K562 (cell line): ENCODE results near the gene CDT1. TPM values are rescaled to one million over a fixed set of nuclear protein-coding genes. Genes with fewer than 3 reads are reported as not detected.

ENCODE experiments used
- ATAC-seq: fragments of 200-7000 bp; cut with Tn5 transposase; 3 replicates; pipeline ENCODE4 v1.9.1; 2020; ENCODE audit warnings: moderate library complexity
- BruUV-seq: library from RNA; stranded (reverse); fragments of 400-500 nt; replicated peaks from 2 replicates; lab custom pipeline; 2021; lab: Mats Ljungman, UMichigan
- CTCF ChIA-PET: fragments of 300-600 bp; formaldehyde crosslinking; extraction: SDS; loops from one replicate; lab custom pipeline; 2021; ENCODE audit warnings: low intra/inter-chr PET ratio; lab: Yijun Ruan, JAX
- POLR2A ChIA-PET: fragments of 300-600, 350-650 bp; sonication (Branson Sonifier 250); formaldehyde crosslinking; extraction: SDS; loops from one replicate; lab custom pipeline; 2021; ENCODE audit warnings: antibody characterized with exemption, inconsistent platforms; lab: Yijun Ruan, JAX
- DNase-seq, 4 experiments: peaks; one replicate each; pipeline versions ENCODE4 v3.0.0 to v3.0.0-alpha.2; 2011 to 2018; ENCODE audit warnings: low spot score in 3 of 4, mixed read lengths in 3 of 4; ENCODE audit errors: extremely low read depth in 1 of 4
- FAIRE-seq: peaks from 2 replicates; lab custom pipeline; 2011; peaks lifted over from hg19 to GRCh38; lab: Jason Lieb, UNC
- H2AFZ ChIP-seq: 2 replicates; pipeline ENCODE4 v1.6.0; 2011; ENCODE audit warnings: low read depth, low read length, control low read depth, inconsistent platforms
- H3K27ac ChIP-seq: fragments of 200-600 bp; 3 replicates; pipeline ENCODE4 v1.8.0; 2011; ENCODE audit warnings: low read depth, mild to moderate bottlenecking, control low read depth, inconsistent platforms, low read length, moderate library complexity, mixed read lengths; ENCODE audit errors: extremely low read depth
- H3K27me3 ChIP-seq, 2 experiments: fragments of 300-600 bp in 1 of 2; 2 replicates in 1 of 2; 3 replicates in 1 of 2; pipeline versions ENCODE4 v1.6.0 to v1.8.0; 2011; ENCODE audit warnings: inconsistent platforms in 2 of 2, low read length in 2 of 2, mild to moderate bottlenecking in 1 of 2, mixed read lengths in 1 of 2, moderate library complexity in 1 of 2; ENCODE audit not compliant: control insufficient read depth in 2 of 2, insufficient read depth in 2 of 2
- H3K36me3 ChIP-seq: fragments of 300-600 bp; 3 replicates; pipeline ENCODE4 v1.8.0; 2011; ENCODE audit warnings: mild to moderate bottlenecking, low read length, inconsistent platforms; ENCODE audit not compliant: control insufficient read depth, insufficient read depth
- H3K4me1 ChIP-seq, 2 experiments: fragments of 200-600 bp in 1 of 2; replicated peaks in 1 of 2; 2 replicates in 1 of 2; 3 replicates in 1 of 2; pipeline versions ENCODE4 v1.5.1 to v1.8.0; 2011; ENCODE audit warnings: inconsistent platforms in 2 of 2, low read length in 2 of 2, mild to moderate bottlenecking in 1 of 2, mixed read lengths in 1 of 2, moderate library complexity in 1 of 2; ENCODE audit not compliant: control insufficient read depth in 2 of 2, insufficient read depth in 2 of 2
- H3K4me2 ChIP-seq: 2 replicates; pipeline ENCODE4 v1.6.1; 2011; ENCODE audit warnings: low read length, control low read depth, inconsistent platforms, mixed read lengths; ENCODE audit not compliant: insufficient read depth
- H3K4me3 ChIP-seq: fragments of 200-600 bp; sonication (generic), shearing (Covaris generic); 2 replicates; pipeline ENCODE4 v1.5.1; 2016; ENCODE audit warnings: control low read depth, inconsistent platforms
- H3K79me2 ChIP-seq: fragments of 200-600 bp; 3 replicates; pipeline ENCODE4 v1.8.0; 2011; ENCODE audit warnings: low read length, inconsistent platforms; ENCODE audit not compliant: control insufficient read depth, insufficient read depth
- H3K9ac ChIP-seq, 2 experiments: 2 replicates each; pipeline versions ENCODE4 v1.6.0 to v1.6.1; 2011; ENCODE audit warnings: low read depth in 2 of 2, low read length in 2 of 2, control low read depth in 1 of 2, inconsistent platforms in 1 of 2, mild to moderate bottlenecking in 1 of 2, mixed read lengths in 1 of 2; ENCODE audit not compliant: insufficient read depth in 1 of 2
- H3K9me1 ChIP-seq: one replicate; pipeline ENCODE4 v1.6.0; 2011; ENCODE audit warnings: inconsistent platforms, mild to moderate bottlenecking, low read length, moderate library complexity; ENCODE audit not compliant: control insufficient read depth, insufficient read depth
- H3K9me3 ChIP-seq: replicated peaks from 2 replicates; pipeline ENCODE4 v1.5.1; 2011; ENCODE audit warnings: low read depth, low read length, inconsistent platforms; ENCODE audit not compliant: control insufficient read depth, insufficient read depth
- H4K20me1 ChIP-seq: replicated peaks from 2 replicates; pipeline ENCODE4 v1.6.1; 2011; ENCODE audit warnings: low read length, inconsistent platforms, mixed read lengths; ENCODE audit not compliant: control insufficient read depth, insufficient read depth
- DMBX1 ChIP-seq: fragments of 250-450 bp; sonication (Bioruptor Pico); IDR thresholded peaks from 2 replicates; pipeline ENCODE4 v1.8.0; 2022; ENCODE audit warnings: inconsistent platforms, mild to moderate bottlenecking, moderate library complexity, borderline replicate concordance
- KAT7 ChIP-seq: sonication (generic); formaldehyde crosslinking; IDR thresholded peaks from 2 replicates; pipeline ENCODE4 v1.8.0; 2022; ENCODE audit warnings: missing genetic modification reagents, mild to moderate bottlenecking, borderline replicate concordance
- KLF6 ChIP-seq: fragments of 250-450 bp; sonication (Bioruptor Pico); IDR thresholded peaks from 2 replicates; pipeline ENCODE4 v1.4.0; 2020; ENCODE audit warnings: mild to moderate bottlenecking, moderate library complexity, borderline replicate concordance
- NCOA2 ChIP-seq, 2 experiments: fragments of 450-650 bp; IDR thresholded peaks; 2 replicates each; pipeline ENCODE4 v1.6.1; 2018; ENCODE audit warnings: mild to moderate bottlenecking in 2 of 2, moderate library complexity in 1 of 2; ENCODE audit not compliant: partially characterized antibody in 2 of 2
- RB1 ChIP-seq: fragments of 450-650 bp; IDR thresholded peaks from 2 replicates; pipeline ENCODE4 v1.6.1; 2017; ENCODE audit warnings: low read depth, mild to moderate bottlenecking
- RBBP5 ChIP-seq: fragments of 200-600 bp; sonication (generic); IDR thresholded peaks from 2 replicates; pipeline ENCODE4 v1.6.1; 2012; ENCODE audit warnings: borderline replicate concordance, mild to moderate bottlenecking, low read length, control low read depth, inconsistent platforms; ENCODE audit not compliant: insufficient read depth, poor library complexity, severe bottlenecking
- SREBF2 ChIP-seq: sonication (generic); formaldehyde crosslinking; IDR thresholded peaks from 2 replicates; pipeline ENCODE4 v1.4.0; 2020; ENCODE audit warnings: mild to moderate bottlenecking, missing genetic modification reagents
- ZNF263 ChIP-seq: sonication (generic); formaldehyde crosslinking; IDR thresholded peaks from 2 replicates; pipeline ENCODE4 v1.8.0; 2022; ENCODE audit warnings: mild to moderate bottlenecking, missing genetic modification reagents, borderline replicate concordance
- ZNF764 ChIP-seq: fragments of 250-450 bp; sonication (Bioruptor Pico); IDR thresholded peaks from 2 replicates; pipeline ENCODE4 v1.4.0; 2020; ENCODE audit warnings: low read depth, mild to moderate bottlenecking, moderate library complexity
- WGBS: fragments of 100-300 bp; shearing (Covaris generic); methylation state at CpG from one replicate; pipeline ENCODE4 v1.1.6; 2016; ENCODE audit warnings: low coverage, mixed read lengths; ENCODE audit not compliant: insufficient coverage; ENCODE audit errors: missing lambda C conversion rate; 5-methylcytosine and 5-hydroxymethylcytosine counted together
- in situ Hi-C: fragments of 300-500 bp; cut with MboI; formaldehyde crosslinking; loops from 4 replicates; pipeline ENCODE4 v1.15.0; 2018; ENCODE audit warnings: inconsistent platforms, mixed read lengths
- intact Hi-C: fragments of 100-400 bp; cut with micrococcal nuclease; formaldehyde crosslinking; loops from 2 replicates; pipeline ENCODE4 v1.14.2; 2022
- polyA plus RNA-seq, 8 experiments: library from polyadenylated mRNA; depleted of rRNA in 4 of 8; stranded (reverse) in 5 of 8; unstranded in 3 of 8; fragments of >200 nt; fragmentation: Nextera tagmentation in 2 of 8; fragmentation: Illumina TruSeq in 1 of 8; extraction: Ambion mirVana in 2 of 8; extraction: Trizol in 1 of 8; gene quantifications; 2 replicates each; pipeline versions ENCODE4 v1.2.1 to v1.2.3, GENCODE V29; 2011 to 2014; ENCODE audit warnings: inconsistent platforms in 1 of 8, missing spikeins in 1 of 8
- total RNA-seq, 7 experiments: library from RNA; depleted of rRNA in 6 of 7; stranded (reverse); fragments of >200 nt in 6 of 7; fragmentation: Illumina TruSeq in 2 of 7; extraction: Trizol in 2 of 7; gene quantifications; 2 replicates each; pipeline versions ENCODE4 v1.2.1 to v1.2.3, GENCODE V29; 2011 to 2021; ENCODE audit warnings: low replicate concordance in 1 of 7
- TF ChIP-seq, protein P1 (sequence below): fragments of 250-450 bp; sonication (Bioruptor Pico); IDR thresholded peaks from 2 replicates; pipeline ENCODE4 v1.9.0; 2021; ENCODE audit warnings: mild to moderate bottlenecking, inconsistent platforms
- TF ChIP-seq, protein P2 (sequence below): fragments of 450-650 bp; IDR thresholded peaks from 2 replicates; pipeline ENCODE4 v1.6.1; 2017; ENCODE audit warnings: antibody characterized with exemption, mild to moderate bottlenecking

Gene CDT1
- total and polyA plus RNA-seq, 9 of the 15 experiments (the other 6 are each of a cell fraction or from before 2014, with no cell fraction given) = 0.92 to 178 (median 14.2) TPM

- TF ChIP-seq ZNF764 (CRISPR knock-in tag) (no peak), NCOA2 (IDR thresholded peaks at IDR 0.05; ENCODE audit: partially characterized antibody in 2 of 2) (no peak), KLF6 (CRISPR knock-in tag) (peak; percentile 44; the same call in 1 of the 2 replicates)
- TF ChIP-seq, protein P1, sequence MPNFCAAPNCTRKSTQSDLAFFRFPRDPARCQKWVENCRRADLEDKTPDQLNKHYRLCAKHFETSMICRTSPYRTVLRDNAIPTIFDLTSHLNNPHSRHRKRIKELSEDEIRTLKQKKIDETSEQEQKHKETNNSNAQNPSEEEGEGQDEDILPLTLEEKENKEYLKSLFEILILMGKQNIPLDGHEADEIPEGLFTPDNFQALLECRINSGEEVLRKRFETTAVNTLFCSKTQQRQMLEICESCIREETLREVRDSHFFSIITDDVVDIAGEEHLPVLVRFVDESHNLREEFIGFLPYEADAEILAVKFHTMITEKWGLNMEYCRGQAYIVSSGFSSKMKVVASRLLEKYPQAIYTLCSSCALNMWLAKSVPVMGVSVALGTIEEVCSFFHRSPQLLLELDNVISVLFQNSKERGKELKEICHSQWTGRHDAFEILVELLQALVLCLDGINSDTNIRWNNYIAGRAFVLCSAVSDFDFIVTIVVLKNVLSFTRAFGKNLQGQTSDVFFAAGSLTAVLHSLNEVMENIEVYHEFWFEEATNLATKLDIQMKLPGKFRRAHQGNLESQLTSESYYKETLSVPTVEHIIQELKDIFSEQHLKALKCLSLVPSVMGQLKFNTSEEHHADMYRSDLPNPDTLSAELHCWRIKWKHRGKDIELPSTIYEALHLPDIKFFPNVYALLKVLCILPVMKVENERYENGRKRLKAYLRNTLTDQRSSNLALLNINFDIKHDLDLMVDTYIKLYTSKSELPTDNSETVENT = peak; percentile 15; the same call in 1 of the 2 replicates
- TF ChIP-seq, all 486 proteins: peak for 177
Measured at GRCh38 chr16:88770461-88771293, 32.9 kb upstream of the CDT1 start (continued).

GRCh38 chr16:88771294-88771772 lies 32.3 kb upstream of the CDT1 start:
- Histone ChIP-seq H3K9ac (peak overlapping the region; percentile 71 to 95), H3K4me2 (peak overlapping the region; percentile 81), H3K9me1 (peaks cover 12% of the 10 kb centered on the region), H3K27ac (peak overlapping the region; percentile 91), H3K9me3 (no peaks in the 10 kb centered on the region), H3K36me3 (peaks cover 66% of the 10 kb centered on the region), H4K20me1 (peaks cover 31% of the 10 kb centered on the region), H3K4me3 (peak overlapping the region; percentile 38; the same call in 1 of the 2 replicates), H3K4me1 (peaks cover 75 to 100% of the 10 kb centered on the region in 2 experiments), H3K79me2 (peaks cover 99% of the 10 kb centered on the region), H3K27me3 (no peaks in the 10 kb centered on the region), H2AFZ (no peak overlapping the region)
- BruUV-seq = TSS peak; percentile 80
- DNase-seq (no peak), ATAC-seq (no peak), FAIRE-seq (no peak)
- intact Hi-C loops (loop anchor here (1.0 to 5.0 kb wide), 3 partner anchors 9 to 84 kb away; partner anchors contain the start of genes PIEZO1 and SNAI3), in situ Hi-C loops (no loop called here)
- WGBS = 31% methylated on average over 17 of the region's 19 CpGs
- ChIA-PET POLR2A (interaction anchor here (0.6 to 7.2 kb wide), 11 partner anchors 9 to 220 kb away, joined by 3 to 124 read pairs (median 5); partner anchors contain the start of gene APRT), CTCF (no interaction called here)
- TF ChIP-seq KAT7 (CRISPR knock-in tag) = 0 out of 2 replicates have a peak, but pooled peaks have one; percentile 47
- peak; percentile 72; the same call in 1 of the 2 replicates for TF ChIP-seq SREBF2 (CRISPR knock-in tag)
- TF ChIP-seq, protein P2, sequence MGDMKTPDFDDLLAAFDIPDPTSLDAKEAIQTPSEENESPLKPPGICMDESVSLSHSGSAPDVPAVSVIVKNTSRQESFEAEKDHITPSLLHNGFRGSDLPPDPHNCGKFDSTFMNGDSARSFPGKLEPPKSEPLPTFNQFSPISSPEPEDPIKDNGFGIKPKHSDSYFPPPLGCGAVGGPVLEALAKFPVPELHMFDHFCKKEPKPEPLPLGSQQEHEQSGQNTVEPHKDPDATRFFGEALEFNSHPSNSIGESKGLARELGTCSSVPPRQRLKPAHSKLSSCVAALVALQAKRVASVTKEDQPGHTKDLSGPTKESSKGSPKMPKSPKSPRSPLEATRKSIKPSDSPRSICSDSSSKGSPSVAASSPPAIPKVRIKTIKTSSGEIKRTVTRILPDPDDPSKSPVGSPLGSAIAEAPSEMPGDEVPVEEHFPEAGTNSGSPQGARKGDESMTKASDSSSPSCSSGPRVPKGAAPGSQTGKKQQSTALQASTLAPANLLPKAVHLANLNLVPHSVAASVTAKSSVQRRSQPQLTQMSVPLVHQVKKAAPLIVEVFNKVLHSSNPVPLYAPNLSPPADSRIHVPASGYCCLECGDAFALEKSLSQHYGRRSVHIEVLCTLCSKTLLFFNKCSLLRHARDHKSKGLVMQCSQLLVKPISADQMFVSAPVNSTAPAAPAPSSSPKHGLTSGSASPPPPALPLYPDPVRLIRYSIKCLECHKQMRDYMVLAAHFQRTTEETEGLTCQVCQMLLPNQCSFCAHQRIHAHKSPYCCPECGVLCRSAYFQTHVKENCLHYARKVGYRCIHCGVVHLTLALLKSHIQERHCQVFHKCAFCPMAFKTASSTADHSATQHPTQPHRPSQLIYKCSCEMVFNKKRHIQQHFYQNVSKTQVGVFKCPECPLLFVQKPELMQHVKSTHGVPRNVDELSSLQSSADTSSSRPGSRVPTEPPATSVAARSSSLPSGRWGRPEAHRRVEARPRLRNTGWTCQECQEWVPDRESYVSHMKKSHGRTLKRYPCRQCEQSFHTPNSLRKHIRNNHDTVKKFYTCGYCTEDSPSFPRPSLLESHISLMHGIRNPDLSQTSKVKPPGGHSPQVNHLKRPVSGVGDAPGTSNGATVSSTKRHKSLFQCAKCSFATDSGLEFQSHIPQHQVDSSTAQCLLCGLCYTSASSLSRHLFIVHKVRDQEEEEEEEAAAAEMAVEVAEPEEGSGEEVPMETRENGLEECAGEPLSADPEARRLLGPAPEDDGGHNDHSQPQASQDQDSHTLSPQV = no peak
- TF ChIP-seq RBBP5 = peak; percentile 21
- no peak for TF ChIP-seq RB1
- peak; percentile 16; the same call in 1 of the 2 replicates for TF ChIP-seq DMBX1
- TF ChIP-seq ZNF263 = peak; percentile 17; the same call in 1 of the 2 replicates
